ENCODE results near the gene DMXL1. TPM values are rescaled to one million over a fixed set of nuclear protein-coding genes. Genes with fewer than 3 reads are reported as not detected.

The DMXL1 gene
- total RNA-seq, 1 donor from 2014 or later: 48.3 TPM

DNA sequence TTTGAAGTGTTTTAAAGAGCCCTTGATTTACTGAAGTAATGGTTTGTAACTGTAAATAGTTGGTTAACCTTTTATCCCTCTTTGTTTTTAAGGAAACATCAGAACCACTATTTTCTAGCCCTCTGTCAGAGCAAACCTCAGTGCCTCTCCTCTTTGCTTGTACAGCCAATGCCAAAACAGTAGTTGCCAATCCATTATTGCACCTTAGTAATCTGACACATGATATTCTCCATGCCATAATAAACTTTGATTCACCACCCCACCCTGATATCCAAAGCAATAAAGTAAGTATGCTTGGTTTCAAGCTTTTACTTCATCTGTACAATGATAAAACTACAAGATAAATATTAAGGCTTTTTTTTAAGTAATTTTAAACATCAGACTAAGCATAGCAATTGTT is 100.8 kb downstream of the DMXL1 start:
- no peak for DNase-seq (ENCODE audit: low spot score, unreplicated experiment)
- Mint-ChIP-seq H3K27me3 (no peaks in the 10 kb centered on the region), H3K36me3 (ENCODE audit: insufficient read depth) (peaks cover 10% of the 10 kb centered on the region), H3K9me3 (ENCODE audit: low read depth) (no peaks in the 10 kb centered on the region), H3K4me1 (ENCODE audit: low read depth) (peaks cover 7% of the 10 kb centered on the region), H3K27ac (no peak overlapping the region), H3K4me3 (ENCODE audit: low read depth) (no peak overlapping the region)
- TF ChIP-seq, protein P1, sequence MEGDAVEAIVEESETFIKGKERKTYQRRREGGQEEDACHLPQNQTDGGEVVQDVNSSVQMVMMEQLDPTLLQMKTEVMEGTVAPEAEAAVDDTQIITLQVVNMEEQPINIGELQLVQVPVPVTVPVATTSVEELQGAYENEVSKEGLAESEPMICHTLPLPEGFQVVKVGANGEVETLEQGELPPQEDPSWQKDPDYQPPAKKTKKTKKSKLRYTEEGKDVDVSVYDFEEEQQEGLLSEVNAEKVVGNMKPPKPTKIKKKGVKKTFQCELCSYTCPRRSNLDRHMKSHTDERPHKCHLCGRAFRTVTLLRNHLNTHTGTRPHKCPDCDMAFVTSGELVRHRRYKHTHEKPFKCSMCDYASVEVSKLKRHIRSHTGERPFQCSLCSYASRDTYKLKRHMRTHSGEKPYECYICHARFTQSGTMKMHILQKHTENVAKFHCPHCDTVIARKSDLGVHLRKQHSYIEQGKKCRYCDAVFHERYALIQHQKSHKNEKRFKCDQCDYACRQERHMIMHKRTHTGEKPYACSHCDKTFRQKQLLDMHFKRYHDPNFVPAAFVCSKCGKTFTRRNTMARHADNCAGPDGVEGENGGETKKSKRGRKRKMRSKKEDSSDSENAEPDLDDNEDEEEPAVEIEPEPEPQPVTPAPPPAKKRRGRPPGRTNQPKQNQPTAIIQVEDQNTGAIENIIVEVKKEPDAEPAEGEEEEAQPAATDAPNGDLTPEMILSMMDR (IDR thresholded peaks at IDR 0.05; ENCODE audit: unreplicated experiment): no peak

DNA sequence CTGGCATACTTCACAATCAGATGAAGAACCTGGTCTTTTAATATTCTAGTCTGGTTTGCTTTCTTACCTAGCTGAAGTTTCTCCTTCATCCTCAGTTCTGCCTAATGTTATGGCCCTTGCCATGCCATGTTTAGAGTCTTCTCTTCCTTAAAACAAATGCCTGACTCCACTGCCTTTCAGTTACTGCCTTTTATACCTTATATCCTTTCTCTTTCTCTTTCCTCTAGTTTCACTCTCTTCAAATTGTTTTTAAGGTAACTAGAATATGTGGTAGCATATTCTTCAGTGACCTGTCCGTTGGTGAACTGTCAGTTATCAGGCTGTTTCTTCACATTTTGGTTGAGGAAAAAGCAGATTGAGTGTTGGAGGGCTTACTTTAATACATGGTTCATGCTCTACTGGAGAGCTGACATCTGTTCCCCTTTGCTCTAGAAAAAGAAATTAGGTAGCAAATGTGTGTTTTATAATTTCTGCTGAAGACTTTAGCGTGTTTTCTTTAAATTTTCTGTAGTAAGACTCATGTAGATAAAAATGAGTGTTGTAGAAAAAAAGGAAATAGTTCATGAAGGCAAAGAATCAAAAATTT is 103.8 kb downstream of the DMXL1 start:
- Mint-ChIP-seq H3K27me3 (no peaks in the 10 kb centered on the region), H3K4me3 (ENCODE audit: low read depth) (no peak overlapping the region), H3K36me3 (ENCODE audit: insufficient read depth) (peaks cover 5% of the 10 kb centered on the region), H3K9me3 (ENCODE audit: low read depth) (no peaks in the 10 kb centered on the region), H3K4me1 (ENCODE audit: low read depth) (no peaks in the 10 kb centered on the region), H3K27ac (no peak overlapping the region)
- TF ChIP-seq, protein P1 (IDR thresholded peaks at IDR 0.05; ENCODE audit: unreplicated experiment): no peak
- no peak for DNase-seq (ENCODE audit: low spot score, unreplicated experiment)

DNA sequence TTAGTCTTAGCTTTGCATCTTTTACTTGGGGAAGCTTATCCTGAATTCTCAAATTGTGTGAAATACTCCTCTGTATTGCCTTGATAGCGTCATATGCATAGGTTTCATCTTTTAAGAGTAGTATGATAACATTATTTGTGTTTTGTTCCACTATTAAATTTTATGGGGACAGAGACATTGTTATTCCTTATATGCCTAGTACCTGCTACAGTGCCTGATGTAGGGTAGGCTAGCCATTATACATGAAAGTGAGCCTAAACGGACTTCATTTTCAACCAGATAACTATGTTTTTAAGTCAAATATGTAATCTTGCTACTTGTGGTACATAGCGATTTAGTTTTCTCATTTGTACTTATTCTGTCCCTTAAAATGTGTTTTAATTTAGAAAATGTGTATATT is 105.9 kb downstream of the DMXL1 start:
- Mint-ChIP-seq H3K4me1 (ENCODE audit: low read depth) (no peaks in the 10 kb centered on the region), H3K9me3 (ENCODE audit: low read depth) (no peaks in the 10 kb centered on the region), H3K27me3 (no peaks in the 10 kb centered on the region), H3K4me3 (ENCODE audit: low read depth) (no peak overlapping the region), H3K36me3 (ENCODE audit: insufficient read depth) (peaks cover 1% of the 10 kb centered on the region), H3K27ac (no peak overlapping the region)
- DNase-seq (ENCODE audit: low spot score, unreplicated experiment): no peak
- TF ChIP-seq, protein P1 (IDR thresholded peaks at IDR 0.05; ENCODE audit: unreplicated experiment): no peak

DNA sequence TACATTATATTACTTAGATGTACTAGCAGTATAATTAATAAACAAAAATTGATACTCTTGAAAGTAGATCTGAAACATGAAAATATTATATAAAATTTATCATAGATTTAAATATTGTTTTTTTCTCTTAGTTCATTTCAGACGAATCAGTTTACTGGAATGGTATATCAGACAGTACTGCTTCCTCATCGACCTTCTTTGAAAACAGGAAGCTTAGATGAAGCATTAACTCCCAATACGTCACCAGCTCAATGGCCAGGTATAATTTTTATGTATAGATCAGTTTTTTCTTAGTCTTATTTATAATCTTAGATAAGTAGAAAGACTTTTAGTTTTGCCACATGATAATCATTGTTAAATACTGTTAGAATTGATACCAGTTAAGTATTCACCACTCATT is 106.3 kb downstream of the DMXL1 start:
- H3K4me3 Mint-ChIP-seq (ENCODE audit: low read depth): no peak overlapping the region
- H3K27ac Mint-ChIP-seq: no peak overlapping the region
- peaks cover 1% of the 10 kb centered on the region for H3K36me3 Mint-ChIP-seq (ENCODE audit: insufficient read depth)
- H3K4me1 Mint-ChIP-seq (ENCODE audit: low read depth): no peaks in the 10 kb centered on the region
- no peaks in the 10 kb centered on the region for H3K9me3 Mint-ChIP-seq (ENCODE audit: low read depth)
- TF ChIP-seq, protein P1 (IDR thresholded peaks at IDR 0.05; ENCODE audit: unreplicated experiment): no peak
- no peak for DNase-seq (ENCODE audit: low spot score, unreplicated experiment)
- no peaks in the 10 kb centered on the region for H3K27me3 Mint-ChIP-seq

DNA sequence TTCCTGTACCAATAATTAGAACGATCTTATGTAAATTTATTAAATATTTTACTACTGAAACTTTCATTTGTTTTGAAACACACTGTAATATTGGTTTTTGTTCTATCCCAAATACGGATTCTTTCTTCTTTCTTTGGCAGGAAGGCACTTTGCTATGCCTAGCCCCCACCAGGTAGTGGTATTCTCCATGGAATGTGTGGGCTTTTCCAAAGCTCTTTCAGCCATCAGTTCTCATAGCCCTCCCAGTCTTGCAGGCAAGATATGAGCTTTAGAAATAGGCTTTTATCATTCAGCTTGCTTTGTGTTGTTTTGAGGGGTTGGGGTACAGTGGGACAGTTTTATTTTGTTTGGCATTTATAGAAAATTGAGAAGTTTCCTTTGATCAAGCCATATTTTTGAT is 107.5 kb downstream of the DMXL1 start:
- peaks cover 1% of the 10 kb centered on the region for H3K36me3 Mint-ChIP-seq (ENCODE audit: insufficient read depth)
- TF ChIP-seq, protein P1 (IDR thresholded peaks at IDR 0.05; ENCODE audit: unreplicated experiment): no peak
- no peaks in the 10 kb centered on the region for H3K4me1 Mint-ChIP-seq (ENCODE audit: low read depth)
- no peak overlapping the region for H3K4me3 Mint-ChIP-seq (ENCODE audit: low read depth)
- H3K27ac Mint-ChIP-seq: no peak overlapping the region
- no peaks in the 10 kb centered on the region for H3K27me3 Mint-ChIP-seq
- no peak for DNase-seq (ENCODE audit: low spot score, unreplicated experiment)
- no peaks in the 10 kb centered on the region for H3K9me3 Mint-ChIP-seq (ENCODE audit: low read depth)
